Measurements from ENCODE around the gene TNK1.

TNK1 gene

GRCh38 chr17:7413346-7413985 is 32.6 kb downstream of the TNK1 start:
- no peak for DNase-seq

DNA sequence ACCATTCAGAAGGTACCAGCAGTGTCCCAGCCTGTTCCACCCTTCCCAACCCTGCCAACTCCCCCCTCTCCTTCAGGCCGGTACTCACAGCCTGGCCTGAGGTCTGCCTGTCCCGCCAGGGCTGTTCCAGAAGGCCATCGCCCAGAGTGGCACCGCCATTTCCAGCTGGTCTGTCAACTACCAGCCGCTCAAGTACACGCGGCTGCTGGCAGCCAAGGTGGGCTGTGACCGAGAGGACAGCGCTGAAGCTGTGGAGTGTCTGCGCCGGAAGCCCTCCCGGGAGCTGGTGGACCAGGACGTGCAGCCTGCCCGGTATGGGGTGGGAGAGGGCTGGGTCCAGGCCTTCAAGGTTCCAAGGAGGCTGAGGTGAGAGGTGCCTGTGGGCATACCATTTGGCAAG is 33.9 kb downstream of the TNK1 start:
- DNase-seq = no peak

- no peak for DNase-seq
Measured at GRCh38 chr17:7415784-7416183, 34.9 kb downstream of the TNK1 start.

- DNase-seq = no peak
Measured at GRCh38 chr17:7416323-7416722, 35.4 kb downstream of the TNK1 start.

GRCh38 chr17:7417056-7417655 is 36.3 kb downstream of the TNK1 start:
- no peak for DNase-seq

- DNase-seq = no peak
Measured at GRCh38 chr17:7418472-7419152, 37.7 kb downstream of the TNK1 start.

GRCh38 chr17:7419819-7420610 is 39.1 kb downstream of the TNK1 start, which contains the start of gene SPEM1:
TSS of gene SPEM1 (plus strand) at chr17:7420324. CDS start at chr17:7420385, 61 bp downstream.
- no peak for DNase-seq

DNA sequence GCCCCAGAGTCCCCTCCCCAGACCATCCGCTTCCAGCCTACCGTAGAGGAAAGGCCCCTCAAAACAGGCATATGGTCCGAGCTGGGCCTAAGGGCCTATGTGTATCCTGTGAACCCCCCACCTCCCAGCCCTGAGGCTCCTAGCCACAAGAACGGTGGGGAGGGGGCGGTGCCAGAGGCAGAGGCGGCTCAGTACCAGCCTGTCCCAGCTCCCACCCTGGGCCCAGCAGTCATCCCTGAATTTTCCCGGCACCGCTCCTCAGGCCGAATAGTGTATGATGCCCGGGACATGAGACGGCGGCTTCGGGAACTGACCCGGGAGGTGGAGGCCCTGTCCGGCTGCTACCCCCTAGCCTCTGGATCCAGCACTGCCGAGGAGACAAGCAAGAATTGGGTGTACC is 40.3 kb downstream of the TNK1 start:
- DNase-seq = no peak

- no peak for DNase-seq
Measured at GRCh38 chr17:7423679-7424078, 42.8 kb downstream of the TNK1 start.

DNA sequence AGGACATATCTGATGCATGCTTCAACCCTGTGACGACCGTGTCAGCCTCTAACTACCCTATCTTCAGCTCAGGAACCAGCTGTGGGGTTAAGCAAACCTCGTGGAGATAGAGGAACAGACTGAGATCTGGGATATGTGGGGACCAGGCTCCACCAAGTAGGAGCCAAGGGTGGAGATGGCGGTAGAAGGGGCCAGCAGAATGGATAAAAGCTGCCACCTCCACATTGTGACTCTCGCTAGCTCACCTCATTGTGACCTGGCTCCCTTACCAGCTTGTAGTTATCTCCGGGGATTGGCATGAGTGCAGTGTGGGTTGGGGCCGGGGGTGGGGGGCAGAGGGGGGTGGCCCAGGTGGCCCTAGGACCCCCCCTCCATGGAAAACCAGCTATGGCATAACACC is 44.4 kb downstream of the TNK1 start, which contains the start of gene SPEM2:
Gene SPEM2 (plus strand): TSS at position 301 of the 400 bp plus-strand sequence. CDS start 73 bp downstream, at position 374.
- no peak for DNase-seq

DNA sequence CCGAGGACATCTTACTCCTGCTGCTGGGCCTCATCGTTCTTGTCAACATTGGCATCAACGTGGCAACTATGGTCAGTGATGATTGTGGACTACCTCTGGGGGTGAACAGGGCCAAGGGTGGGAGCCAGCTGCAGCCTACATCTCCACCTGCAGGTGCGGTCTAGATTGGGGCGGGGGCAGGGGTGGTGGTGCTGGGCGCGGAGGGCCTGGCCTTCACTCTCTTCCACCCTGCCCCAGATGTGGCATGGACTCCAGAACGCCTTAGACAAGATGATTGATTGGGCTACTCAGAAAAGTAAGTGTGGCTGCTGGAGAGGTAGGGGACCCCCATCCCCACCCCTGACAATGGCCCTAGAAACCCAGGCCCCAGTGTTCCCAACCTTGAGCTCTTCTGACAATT is 44.9 kb downstream of the TNK1 start:
- no peak for DNase-seq

DNA sequence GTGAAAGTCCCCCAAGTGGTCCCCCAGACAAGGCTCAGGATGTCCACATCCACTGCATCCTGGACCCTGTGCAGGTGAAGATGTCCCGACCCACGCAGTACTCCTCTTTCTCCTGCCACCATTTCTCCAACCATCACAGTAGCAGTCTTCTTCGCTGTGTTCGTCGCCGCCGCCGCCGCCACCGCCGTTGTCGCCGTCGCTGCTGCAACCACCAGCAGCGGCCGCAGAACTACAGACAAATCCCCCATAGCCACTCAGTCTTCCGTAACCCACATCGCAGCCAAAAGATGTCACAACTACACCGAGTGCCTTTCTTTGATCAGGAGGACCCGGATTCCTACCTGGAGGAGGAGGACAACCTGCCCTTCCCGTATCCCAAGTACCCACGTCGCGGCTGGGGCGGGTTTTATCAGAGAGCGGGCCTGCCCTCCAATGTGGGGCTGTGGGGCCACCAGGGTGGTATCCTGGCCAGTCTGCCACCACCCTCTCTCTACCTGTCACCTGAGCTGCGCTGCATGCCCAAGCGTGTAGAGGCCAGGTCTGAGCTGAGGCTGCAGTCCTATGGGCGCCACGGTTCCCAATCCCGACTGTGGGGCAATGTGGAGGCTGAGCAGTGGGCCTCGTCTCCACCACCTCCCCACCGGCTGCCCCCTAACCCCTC is 45.4 kb downstream of the TNK1 start:
- no peak for DNase-seq

- no peak for DNase-seq
Measured at GRCh38 chr17:7426896-7427489, 46.1 kb downstream of the TNK1 start.

GRCh38 chr17:7427549-7427948 is 46.7 kb downstream of the TNK1 start:
- no peak for DNase-seq

DNA sequence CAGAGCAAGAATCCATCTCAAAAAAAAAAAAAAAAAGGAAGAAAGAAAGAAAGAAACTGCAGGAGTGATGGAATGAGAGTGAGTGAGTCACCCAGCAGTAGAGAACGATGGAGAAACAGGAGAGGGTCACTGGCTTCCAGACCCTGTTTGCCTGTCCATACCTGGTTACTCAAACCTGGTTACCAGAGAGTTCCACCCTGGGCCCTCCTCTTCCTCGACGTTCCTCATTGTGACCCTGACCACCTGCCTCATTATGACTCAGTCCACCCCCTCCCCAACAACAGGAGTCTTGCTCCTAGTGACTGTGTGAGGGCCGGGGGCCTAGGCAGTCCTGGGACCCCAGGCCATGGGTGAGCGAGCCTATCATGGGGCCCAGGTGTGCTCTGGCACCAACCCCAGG is 47.7 kb downstream of the TNK1 start, which contains the start of gene SPEM3:
Gene SPEM3 (plus strand): TSS at position 301 of the 400 bp plus-strand sequence. CDS start 46 bp downstream, at position 347.
- no peak for DNase-seq

- no peak for DNase-seq
Measured at GRCh38 chr17:7429722-7430121, 48.8 kb downstream of the TNK1 start.

DNA sequence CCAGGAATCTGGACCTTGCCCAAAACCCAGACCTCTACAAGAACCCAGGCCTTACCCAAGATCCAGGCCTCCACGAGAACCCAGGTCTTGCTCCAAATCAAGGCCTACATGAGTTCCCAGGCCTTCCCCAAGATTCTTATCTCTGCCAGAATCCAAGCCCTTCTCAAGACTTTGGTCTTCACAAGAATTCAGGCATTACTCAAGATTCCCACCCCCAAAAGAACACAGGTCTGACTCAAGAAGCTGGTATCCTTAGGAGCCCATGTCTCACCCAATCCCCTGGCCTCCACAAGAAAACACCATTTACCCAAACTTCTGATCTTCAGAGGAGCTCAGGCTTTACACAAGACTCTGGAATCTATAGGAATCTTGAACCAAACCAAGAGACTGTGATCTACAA is 50.3 kb downstream of the TNK1 start:
- DNase-seq = no peak

- no peak for DNase-seq
Measured at GRCh38 chr17:7432296-7432695, 51.4 kb downstream of the TNK1 start.

GRCh38 chr17:7435676-7436555 is 55.0 kb downstream of the TNK1 start:
- DNase-seq = peak; percentile 55

- peak; percentile 83 for DNase-seq
Measured at GRCh38 chr17:7436556-7437368, 55.9 kb downstream of the TNK1 start.

All from NCI-H1105 treated with DMSO at 0.1 percent for 48 hours (cell line).